Naive thymus-derived CD4-positive, alpha-beta T cell (primary cell): ENCODE measurements around the gene CDKL4. TPM values are rescaled to one million over a fixed set of nuclear protein-coding genes. Genes with fewer than 3 reads are reported as not detected.

Experiments used
- ATAC-seq: fragments of 150-1000 bp; cut with Tn5 transposase; 2 replicates; pipeline ENCODE4 v1.10.0; 2021; ENCODE audit warnings: mild to moderate bottlenecking, moderate library complexity
- CTCF ChIA-PET: fragments of 350-600 bp; sonication (Branson Sonifier 250); formaldehyde crosslinking; loops from one replicate; lab custom pipeline; 2021; ENCODE audit warnings: antibody characterized with exemption; lab: Charles Lee
- POLR2A ChIA-PET: fragments of 350-600 bp; sonication (Branson Sonifier 250); formaldehyde crosslinking; loops from one replicate; lab custom pipeline; 2021; ENCODE audit warnings: antibody characterized with exemption, inconsistent platforms; lab: Charles Lee
- DNase-seq, 9 donors: peaks; one replicate each; pipeline versions ENCODE4 v3.0.0 to v3.0.0-alpha.2; 2020 to 2022; ENCODE audit warnings: mixed read lengths in 1 of 9
- H3K27ac ChIP-seq: one replicate; pipeline ENCODE4 v1.7.0; 2013; ENCODE audit warnings: mild to moderate bottlenecking, low read depth, low read length, moderate library complexity
- H3K27me3 ChIP-seq, 2 donors: one replicate each; pipeline ENCODE4 v1.7.0; 2013; ENCODE audit warnings: low read length in 2 of 2, mild to moderate bottlenecking in 2 of 2, moderate library complexity in 2 of 2; ENCODE audit not compliant: control insufficient read depth in 2 of 2, insufficient read depth in 2 of 2
- H3K36me3 ChIP-seq, 3 experiments: 1 replicate in 2 of 3; 2 replicates in 1 of 3; pipeline ENCODE4 v1.7.0; 2013; ENCODE audit warnings: low read length in 3 of 3, mild to moderate bottlenecking in 3 of 3, moderate library complexity in 1 of 3; ENCODE audit not compliant: insufficient read depth in 3 of 3, control insufficient read depth in 2 of 3
- H3K4me1 ChIP-seq, 2 donors: one replicate each; pipeline ENCODE4 v1.7.0; 2013; ENCODE audit warnings: low read length in 2 of 2, mild to moderate bottlenecking in 2 of 2, moderate library complexity in 1 of 2; ENCODE audit not compliant: control insufficient read depth in 2 of 2, insufficient read depth in 2 of 2
- H3K4me3 ChIP-seq: 2 replicates; pipeline ENCODE4 v1.7.0; 2013; ENCODE audit warnings: mild to moderate bottlenecking, low read length
- H3K9me3 ChIP-seq, 3 experiments: 1 replicate in 2 of 3; 2 replicates in 1 of 3; pipeline ENCODE4 v1.7.0; 2013; ENCODE audit warnings: low read length in 3 of 3; ENCODE audit not compliant: control insufficient read depth in 2 of 3
- H3K27ac Mint-ChIP-seq, 9 donors: one replicate each; pipeline ENCODE4 v1.8.0; 2020 to 2022; ENCODE audit warnings: mixed read lengths in 9 of 9, mild to moderate bottlenecking in 8 of 9, moderate library complexity in 5 of 9, inconsistent platforms in 2 of 9
- H3K27me3 Mint-ChIP-seq, 5 donors: one replicate each; pipeline ENCODE4 v1.8.0; 2021 to 2022; ENCODE audit warnings: mixed read lengths in 5 of 5, mild to moderate bottlenecking in 1 of 5
- H3K36me3 Mint-ChIP-seq, 5 donors: one replicate each; pipeline ENCODE4 v1.8.0; 2020 to 2022; ENCODE audit warnings: mixed read lengths in 5 of 5, mild to moderate bottlenecking in 3 of 5, inconsistent platforms in 1 of 5
- H3K4me1 Mint-ChIP-seq, 7 donors: one replicate each; pipeline ENCODE4 v1.8.0; 2020 to 2022; ENCODE audit warnings: mixed read lengths in 7 of 7, mild to moderate bottlenecking in 3 of 7, inconsistent platforms in 1 of 7
- H3K4me3 Mint-ChIP-seq, 10 donors: one replicate each; pipeline ENCODE4 v1.8.0; 2020 to 2022; ENCODE audit warnings: mild to moderate bottlenecking in 10 of 10, mixed read lengths in 10 of 10, moderate library complexity in 6 of 10, inconsistent platforms in 2 of 10
- H3K9me3 Mint-ChIP-seq, 11 donors: one replicate each; pipeline ENCODE4 v1.8.0; 2020 to 2022; ENCODE audit warnings: mixed read lengths in 11 of 11, mild to moderate bottlenecking in 4 of 11, inconsistent platforms in 1 of 11, moderate library complexity in 1 of 11
- intact Hi-C, 2 donors: fragments of 100-400 bp; cut with micrococcal nuclease; formaldehyde crosslinking; loops; one replicate each; pipeline ENCODE4 v1.15.1; 2023
- polyA plus RNA-seq, 2 donors: library from polyadenylated mRNA; unstranded; fragments of 300-500 nt; fragmentation: Illumina TruSeq; gene quantifications; one replicate each; pipeline ENCODE4 v1.2.3, GENCODE V29; 2021
- total RNA-seq, 6 experiments: library from RNA in 5 of 6; stranded (reverse) in 5 of 6; gene quantifications; 1 replicate in 5 of 6; 2 replicates in 1 of 6; pipeline ENCODE4 v1.2.3 and lab custom pipeline; 2021 to 2026

Gene CDKL4
- total and polyA plus RNA-seq, 7 experiments from 2014 or later, result 0.82 TPM; not detected in 6

DNA sequence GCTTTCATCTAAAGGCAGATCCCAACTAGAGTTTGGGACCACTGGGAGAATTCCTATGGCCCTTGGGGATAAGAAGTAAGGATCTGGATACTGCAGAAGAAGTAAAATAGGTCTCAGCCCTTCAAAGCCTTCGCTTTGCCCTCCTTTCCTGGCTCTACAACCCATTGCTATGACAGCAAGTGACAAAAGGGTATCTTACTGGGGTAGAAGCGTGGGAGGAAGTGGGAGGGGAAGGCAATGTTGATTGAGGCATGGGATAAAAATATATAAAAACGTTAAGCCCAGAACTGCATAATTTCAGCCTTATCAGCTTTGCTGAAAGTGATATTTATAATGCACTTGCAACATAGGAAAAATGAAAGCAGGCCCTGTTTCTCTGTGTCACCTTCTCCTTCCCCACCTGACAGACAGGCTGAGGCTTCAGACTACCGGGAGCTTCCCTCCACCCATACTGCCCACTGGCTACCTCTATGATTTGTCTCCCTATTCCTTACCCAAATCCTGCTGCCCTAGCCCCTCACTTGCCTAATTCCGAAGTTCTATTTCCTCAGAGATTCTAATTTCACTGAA, 108.0 kb downstream of the CDKL4 start:
- ATAC-seq (no peak), DNase-seq (peak in 1 of 9 donors; percentile 20)
- H3K36me3 ChIP-seq, result no peaks in the 10 kb centered on the region
- H3K27me3 Mint-ChIP-seq, result no peaks in the 10 kb centered on the region
- peak overlapping the region; percentile 24 to 85 (median 78) for H3K27ac Mint-ChIP-seq
- peak overlapping the region; percentile 43 to 82 (median 66) for H3K4me3 Mint-ChIP-seq
- H3K4me3 ChIP-seq, result peak overlapping the region; percentile 25
- CTCF ChIA-PET, result interaction anchor here (0.6 to 2.0 kb wide), 3 partner anchors 67 to 96 kb away, joined by 3 to 5 read pairs (median 4); no protein-coding TSS in a partner anchor
- H3K4me1 ChIP-seq, result peaks cover 16 to 21% of the 10 kb centered on the region in 2 donors
- intact Hi-C loops, result loop anchor here in 1 of 2 donors (2.0 kb wide), 1 partner anchor 15 kb away; the partner anchor contains the start of gene SOS1
- H3K36me3 Mint-ChIP-seq, result peaks cover 0 to 31% (median 0%) of the 10 kb centered on the region in 5 donors
- H3K9me3 Mint-ChIP-seq, result no peaks in the 10 kb centered on the region
- H3K27ac ChIP-seq, result no peak overlapping the region
- H3K4me1 Mint-ChIP-seq, result peaks cover 16 to 78% (median 39%) of the 10 kb centered on the region in 7 donors
- no peaks in the 10 kb centered on the region for H3K9me3 ChIP-seq
- H3K27me3 ChIP-seq, result no peaks in the 10 kb centered on the region
- POLR2A ChIA-PET, result interaction anchor here (0.7 to 3.2 kb wide), 7 partner anchors 10 to 90 kb away, joined by 3 to 34 read pairs (median 3); partner anchors contain the start of gene SOS1

DNA sequence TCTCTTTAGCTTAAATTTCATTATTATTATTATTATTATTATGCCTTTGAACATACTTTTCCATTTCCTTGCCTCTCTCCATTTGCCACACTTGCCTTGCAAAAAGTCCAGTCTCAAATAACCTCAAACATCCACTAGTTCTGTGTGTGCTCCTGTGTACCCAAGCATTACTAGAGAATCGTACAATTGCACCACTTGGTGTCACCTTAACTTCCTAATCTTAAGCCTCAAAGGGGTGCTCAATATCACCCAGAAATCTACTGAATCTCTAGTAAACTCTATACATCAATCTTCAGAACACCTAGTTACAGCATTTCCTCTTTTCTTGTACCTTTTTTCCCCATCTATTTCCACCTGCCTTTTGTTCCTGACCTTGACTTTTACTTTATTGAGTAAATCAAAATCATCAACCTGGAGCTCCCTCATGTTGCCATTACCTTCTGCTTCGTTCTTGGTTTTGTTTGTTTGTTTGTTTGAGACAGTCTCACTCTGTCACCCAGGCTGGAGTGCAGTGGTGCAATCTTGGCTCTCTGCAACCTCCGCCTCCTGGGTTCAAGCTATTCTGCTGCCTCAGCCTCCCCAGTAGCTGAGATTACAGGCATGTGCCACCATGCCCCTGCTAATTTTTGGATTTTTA, 110.4 kb downstream of the CDKL4 start:
- ChIA-PET POLR2A (interaction anchor here (0.7 to 6.2 kb wide), 3 partner anchors 9 to 43 kb away, joined by 3 to 58 read pairs (median 14); partner anchors contain the start of gene SOS1), CTCF (interaction anchor here (1.0 kb wide), 1 partner anchor 31 kb away, joined by 3 read pairs; no protein-coding TSS in a partner anchor)
- H3K9me3 ChIP-seq, result no peaks in the 10 kb centered on the region
- Mint-ChIP-seq H3K27me3 (no peaks in the 10 kb centered on the region), H3K4me1 (peaks cover 22 to 79% (median 54%) of the 10 kb centered on the region in 7 donors), H3K27ac (peak overlapping the region in 4 of 9 donors; percentile 5 to 76 (median 38)), H3K4me3 (peak overlapping the region in 1 of 10 donors; percentile 29), H3K9me3 (peaks cover 0 to 3% (median 0%) of the 10 kb centered on the region in 11 donors), H3K36me3 (peaks cover 0 to 24% (median 0%) of the 10 kb centered on the region in 5 donors)
- no peak for DNase-seq
- H3K27ac ChIP-seq, result no peak overlapping the region
- intact Hi-C loops, result no loop called here
- no peaks in the 10 kb centered on the region for H3K27me3 ChIP-seq
- no peaks in the 10 kb centered on the region for H3K36me3 ChIP-seq
- ATAC-seq, result no peak
- H3K4me1 ChIP-seq, result peaks cover 34 to 39% of the 10 kb centered on the region in 2 donors
- H3K4me3 ChIP-seq, result no peak overlapping the region

DNA sequence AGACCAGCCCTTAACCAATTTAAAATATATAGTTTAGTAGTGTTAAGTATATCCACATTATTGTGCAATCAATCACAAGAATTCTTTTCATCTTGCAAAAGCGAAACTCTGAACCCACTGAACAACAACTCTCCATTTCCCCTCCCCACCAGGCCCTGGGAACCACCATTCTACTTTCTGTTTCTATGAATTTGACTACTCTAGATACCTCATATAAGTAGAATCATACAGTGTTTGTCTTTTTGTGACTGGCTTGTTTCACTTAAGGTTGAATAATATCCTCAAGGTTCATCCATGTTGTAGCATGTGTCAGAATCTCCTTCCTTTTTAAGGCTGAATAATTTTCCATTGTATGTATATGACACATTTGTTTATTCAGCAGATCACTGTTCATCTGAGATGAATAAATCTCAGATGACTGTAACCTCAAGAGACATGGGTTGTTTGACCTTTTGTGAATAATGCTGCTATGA, 114.8 kb downstream of the CDKL4 start:
- peak overlapping the region in 9 of 10 donors; percentile 29 to 81 (median 56) for H3K4me3 Mint-ChIP-seq
- H3K27ac Mint-ChIP-seq, result peak overlapping the region; percentile 73 to 98 (median 93)
- H3K36me3 Mint-ChIP-seq, result peaks cover 0 to 21% (median 0%) of the 10 kb centered on the region in 5 donors
- peaks cover 0 to 3% (median 0%) of the 10 kb centered on the region in 11 donors for H3K9me3 Mint-ChIP-seq
- Histone ChIP-seq H3K9me3 (no peaks in the 10 kb centered on the region), H3K4me1 (peaks cover 33% of the 10 kb centered on the region in 2 donors), H3K4me3 (no peak overlapping the region), H3K27me3 (no peaks in the 10 kb centered on the region), H3K36me3 (no peaks in the 10 kb centered on the region), H3K27ac (peak overlapping the region; percentile 61)
- ATAC-seq, result peak; percentile 48
- intact Hi-C loops, result loop anchor here (1.0 to 10.0 kb wide), 8 partner anchors 8 to 1804 kb away; partner anchors contain the start of genes DHX57 (in 1 of the 2), MORN2 (in 1 of the 2), PRKD3 (in 1 of the 2) and SRSF7 (in 1 of the 2)
- POLR2A ChIA-PET, result interaction anchor here (0.8 to 6.2 kb wide), 6 partner anchors 8 to 100 kb away, joined by 3 to 58 read pairs (median 14); partner anchors contain the start of gene SOS1
- peaks cover 12 to 77% (median 57%) of the 10 kb centered on the region in 7 donors for H3K4me1 Mint-ChIP-seq
- no peaks in the 10 kb centered on the region for H3K27me3 Mint-ChIP-seq
- peak in 8 of 9 donors; percentile 59 to 84 (median 76) for DNase-seq
- CTCF ChIA-PET, result interaction anchor here (0.8 to 4.7 kb wide), 4 partner anchors 10 to 100 kb away, joined by 3 to 40 read pairs (median 6); no protein-coding TSS in a partner anchor

DNA sequence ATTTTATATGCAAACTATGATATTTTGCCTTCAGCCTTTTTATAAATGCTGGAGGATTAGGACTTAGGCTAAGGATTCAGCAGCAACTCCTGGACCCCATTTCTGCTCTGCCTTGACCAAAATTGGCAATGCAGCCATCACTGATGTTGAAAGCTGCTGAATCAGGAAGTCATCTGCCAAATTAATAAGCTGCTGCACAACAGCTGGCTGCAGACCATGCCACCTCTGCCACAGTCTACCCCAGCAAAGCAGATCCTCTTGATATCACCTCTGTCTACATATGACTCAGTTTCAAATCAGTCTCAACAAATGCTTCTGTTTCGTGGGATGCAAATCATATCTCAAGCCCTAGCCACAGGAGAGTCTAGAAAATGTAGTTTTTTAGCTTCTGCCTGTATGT, 115.8 kb downstream of the CDKL4 start:
- H3K27ac Mint-ChIP-seq, result peak overlapping the region; percentile 62 to 98 (median 92)
- H3K4me3 Mint-ChIP-seq, result peak overlapping the region in 9 of 10 donors; percentile 20 to 75 (median 54)
- H3K27me3 ChIP-seq, result no peaks in the 10 kb centered on the region
- ChIA-PET CTCF (interaction anchor here (0.7 to 4.7 kb wide), 2 partner anchors 89 to 101 kb away, joined by 3 to 40 read pairs; no protein-coding TSS in a partner anchor), POLR2A (interaction anchor here (0.8 to 6.2 kb wide), 6 partner anchors 8 to 461 kb away, joined by 3 to 58 read pairs (median 6); partner anchors contain the start of gene SOS1)
- peaks cover 0 to 18% (median 0%) of the 10 kb centered on the region in 5 donors for H3K36me3 Mint-ChIP-seq
- H3K27me3 Mint-ChIP-seq, result no peaks in the 10 kb centered on the region
- ATAC-seq, result no peak
- peaks cover 39 to 41% of the 10 kb centered on the region in 2 donors for H3K4me1 ChIP-seq
- peaks cover 0 to 3% (median 0%) of the 10 kb centered on the region in 11 donors for H3K9me3 Mint-ChIP-seq
- peak overlapping the region; percentile 61 for H3K27ac ChIP-seq
- DNase-seq, result peak in 1 of 9 donors; percentile 38
- H3K9me3 ChIP-seq, result no peaks in the 10 kb centered on the region
- H3K4me3 ChIP-seq, result no peak overlapping the region
- H3K4me1 Mint-ChIP-seq, result peaks cover 7 to 78% (median 61%) of the 10 kb centered on the region in 7 donors
- H3K36me3 ChIP-seq, result no peaks in the 10 kb centered on the region
- intact Hi-C loops, result loop anchor here (2.0 to 10.0 kb wide), 5 partner anchors 101 to 1803 kb away; partner anchors contain the start of genes DHX57 (in 1 of the 2), MORN2 (in 1 of the 2), PRKD3 (in 1 of the 2) and SRSF7 (in 1 of the 2)

Other genes starting within 250 kb of the CDKL4 start
- 100 to 1,000 TPM in 1 of 5 experiments, 10 to 100 TPM in 4; 34.6 to 323 (median 55.5) TPM for gene SOS1, start 122.9 kb downstream of the CDKL4 start, total RNA-seq
- gene SOS1, start 122.9 kb downstream of the CDKL4 start, polyA plus RNA-seq, result 1 to 10 TPM; 6.3 to 8.4 TPM
- 10 to 100 TPM; 14.4 to 32.2 (median 19.9) TPM for gene MAP4K3, start 193.3 kb upstream of the CDKL4 start, total RNA-seq
- gene MAP4K3, start 193.3 kb upstream of the CDKL4 start, polyA plus RNA-seq, result 1 to 10 TPM; 2.9 to 3.2 TPM